22Rv1 (cell line): ENCODE data around the gene DCDC2C.

Experiments used
- CTCF ChIP-seq: fragments of 450-650 bp; IDR thresholded peaks from 2 replicates; pipeline ENCODE4 v1.5.1; 2017; ENCODE audit warnings: mild to moderate bottlenecking
- ZFX ChIP-seq: fragments of 450-650 bp; IDR thresholded peaks from 2 replicates; pipeline ENCODE4 v1.6.1; 2017; ENCODE audit warnings: antibody characterized with exemption, borderline replicate concordance

GRCh38 chr2:3689998-3690748, 13.2 kb upstream of the DCDC2C start:
- TF ChIP-seq CTCF (no peak), ZFX (no peak)
